ENCODE measurements around the gene TEX52. TPM values are rescaled to one million over a fixed set of nuclear protein-coding genes. Genes with fewer than 3 reads are reported as not detected.

Gene TEX52
- total and polyA plus RNA-seq, 10 of the 15 experiments (the other 5 are each of a cell fraction or from before 2014, with no cell fraction given) = 0.23 TPM; not detected in 9

DNA sequence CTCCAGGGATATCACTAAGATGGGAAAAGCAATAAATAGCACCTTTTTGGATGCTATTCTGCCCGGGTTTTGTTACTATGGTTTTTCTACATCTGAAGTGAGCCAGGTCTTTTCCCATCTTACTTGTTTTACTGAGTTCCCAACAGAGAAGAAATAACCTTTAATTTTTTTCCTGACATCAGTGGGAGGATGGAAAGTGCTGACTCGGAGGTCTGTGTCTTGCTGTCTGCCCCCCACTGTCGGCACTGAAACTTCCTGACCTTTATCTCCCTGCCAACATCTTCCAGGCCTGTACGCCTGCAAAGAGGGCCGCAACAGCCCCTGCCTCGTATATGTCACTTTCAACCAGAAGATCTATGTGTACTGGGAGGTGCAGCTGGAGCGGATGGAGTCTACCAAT lies 33.4 kb downstream of the TEX52 start:
- TF ChIP-seq EZH2 (IDR thresholded peaks at IDR 0.05; ENCODE audit: borderline replicate concordance, control insufficient read depth, low read depth, low read length) (no peak), ZNF217 (IDR thresholded peaks at IDR 0.05) (no peak), CBX3 (IDR thresholded peaks at IDR 0.05; ENCODE audit: borderline replicate concordance, low read depth) (no peak), NFIC (IDR thresholded peaks at IDR 0.05; ENCODE audit: low read depth, low read length) (no peak), SMAD5 (IDR thresholded peaks at IDR 0.05; ENCODE audit: low read depth) (no peak), TARDBP (IDR thresholded peaks at IDR 0.05; ENCODE audit: borderline replicate concordance) (no peak), ZNF24 (IDR thresholded peaks at IDR 0.05) (no peak), ATF7 (IDR thresholded peaks at IDR 0.05; ENCODE audit: low read depth) (no peak), LARP7 (IDR thresholded peaks at IDR 0.05) (no peak), CTCF (IDR thresholded peaks at IDR 0.05 in 2 of 3, conservative IDR thresholded peaks at IDR 0.05 in 1 of 3; ENCODE audit: control insufficient read depth in 2 of 3, extremely low read depth in 1 of 3, insufficient read depth in 1 of 3, low read depth in 3 of 3, low read length in 3 of 3) (no peak), KLF5 (IDR thresholded peaks at IDR 0.05; ENCODE audit: partially characterized antibody) (no peak), NRF1 (conservative IDR thresholded peaks at IDR 0.05; ENCODE audit: low read depth, low read length) (no peak), IRF4 (IDR thresholded peaks at IDR 0.05; ENCODE audit: low read depth, low read length) (no peak), MEF2A (IDR thresholded peaks at IDR 0.05; ENCODE audit: insufficient read depth, low read depth, low read length) (no peak), CBFB (IDR thresholded peaks at IDR 0.05; ENCODE audit: low read depth) (no peak), HDGF (IDR thresholded peaks at IDR 0.05) (no peak), IKZF2 (IDR thresholded peaks at IDR 0.05) (no peak)
- H4K20me1 ChIP-seq (ENCODE audit: control insufficient read depth, insufficient read depth) = no peaks in the 10 kb centered on the region; the same call in 1 of the 2 replicates
- no peak for DNase-seq (ENCODE audit: low read depth, low spot score)
- no peak overlapping the region for H3K4me3 ChIP-seq
- SMC1A ChIA-PET (ENCODE audit: uncharacterized antibody, unreplicated experiment) = no interaction called here
- no peak for ATAC-seq
- no peak overlapping the region for H2AFZ ChIP-seq (ENCODE audit: control insufficient read depth, low read depth, low read length)
- RAD21 ChIA-PET (ENCODE audit: unreplicated experiment) = no interaction called here
- H3K36me3 ChIP-seq (ENCODE audit: control insufficient read depth in 2 of 2, insufficient read depth in 2 of 2, low read length in 1 of 2) = peaks cover 3 to 18% of the 10 kb centered on the region in 2 experiments
- no peak for FAIRE-seq
- intact Hi-C loops (cut with micrococcal nuclease; ENCODE audit: unreplicated experiment) (no loop called here), in situ Hi-C loops (cut with MboI) (no loop called here)
- no peaks in the 10 kb centered on the region for H3K79me2 ChIP-seq (ENCODE audit: control insufficient read depth, insufficient read depth, low read length)
- no peaks in the 10 kb centered on the region for H3K4me1 ChIP-seq (ENCODE audit: control insufficient read depth, insufficient read depth, low read length)
- CTCF ChIA-PET = interaction anchor here (1.4 kb wide), 1 partner anchor 9 kb away, joined by 5 read pairs; no protein-coding TSS in a partner anchor
- H3K9me3 ChIP-seq (replicated peaks; ENCODE audit: control insufficient read depth, insufficient read depth, low read length) = no peaks in the 10 kb centered on the region
- H3K27ac ChIP-seq (ENCODE audit: control insufficient read depth, insufficient read depth) = no peak overlapping the region
- 98% methylated on average over 7 of the region's 7 CpGs for whole genome bisulfite sequencing (ENCODE audit: insufficient coverage, insufficient replicate concordance, low lambda C conversion rate, missing lambda C conversion rate)
- H3K4me2 ChIP-seq (ENCODE audit: control insufficient read depth, insufficient read depth) = no peak overlapping the region
- no peaks in the 10 kb centered on the region for H3K27me3 ChIP-seq (replicated peaks in 1 of 2; ENCODE audit: control insufficient read depth in 2 of 2, insufficient read depth in 2 of 2, low read length in 1 of 2)
- no TSS peak for BruUV-seq (replicated peaks)
- H3K9ac ChIP-seq (ENCODE audit: control insufficient read depth, insufficient read depth, low read length) = no peak overlapping the region
- POLR2A ChIA-PET = no interaction called here
